Right renal pelvis (tissue), 4 donors: ENCODE results near the gene SLC4A5. TPM values are rescaled to one million over a fixed set of nuclear protein-coding genes. Genes with fewer than 3 reads are reported as not detected.
"Not testable (repeated sequence)": the region's sequence is repeated elsewhere in the genome, so short reads cannot be mapped to it uniquely, and the experiment has no call there.

Experiments used
- DNase-seq, 4 donors: peaks; one replicate each; pipeline ENCODE4 v3.0.0-alpha.2; 2013; ENCODE audit warnings: low read depth in 4 of 4, low spot score in 3 of 4, missing footprints in 1 of 4
- polyA plus RNA-seq, 4 donors: library from polyadenylated mRNA; unstranded; fragments of 120-200 nt; gene quantifications; one replicate each; pipeline ENCODE4 v1.2.1, GENCODE V29; 2013; ENCODE audit not compliant: insufficient read length in 4 of 4

SLC4A5 gene
- polyA plus RNA-seq, 4 donors = 1.8 to 3.1 (median 2.3) TPM

DNA sequence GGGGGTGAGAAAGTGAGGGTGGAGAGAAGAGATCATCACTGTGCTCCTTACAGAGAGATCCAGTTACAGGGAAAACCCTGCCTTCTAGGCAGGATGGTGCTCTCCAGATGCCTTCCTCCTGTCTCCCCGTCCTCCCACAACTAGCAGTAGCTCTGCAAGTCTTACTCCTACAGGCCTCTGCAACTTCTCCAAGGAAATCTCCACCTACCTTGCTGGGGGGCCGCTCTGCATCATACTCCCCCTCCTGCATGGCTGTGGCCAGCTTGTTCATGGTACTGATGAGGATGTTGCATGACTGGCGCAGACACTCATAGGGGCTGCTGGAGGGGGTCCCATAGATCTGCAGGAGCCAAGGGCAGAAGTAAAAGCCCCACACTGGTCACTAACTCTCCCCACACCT is 22.8 kb upstream of the SLC4A5 start:
- no peak for DNase-seq

- no peak for DNase-seq
Measured at GRCh38 chr2:74364533-74365505, 21.6 kb upstream of the SLC4A5 start.

GRCh38 chr2:74361327-74361726 is 18.1 kb upstream of the SLC4A5 start:
- no peak for DNase-seq

DNA sequence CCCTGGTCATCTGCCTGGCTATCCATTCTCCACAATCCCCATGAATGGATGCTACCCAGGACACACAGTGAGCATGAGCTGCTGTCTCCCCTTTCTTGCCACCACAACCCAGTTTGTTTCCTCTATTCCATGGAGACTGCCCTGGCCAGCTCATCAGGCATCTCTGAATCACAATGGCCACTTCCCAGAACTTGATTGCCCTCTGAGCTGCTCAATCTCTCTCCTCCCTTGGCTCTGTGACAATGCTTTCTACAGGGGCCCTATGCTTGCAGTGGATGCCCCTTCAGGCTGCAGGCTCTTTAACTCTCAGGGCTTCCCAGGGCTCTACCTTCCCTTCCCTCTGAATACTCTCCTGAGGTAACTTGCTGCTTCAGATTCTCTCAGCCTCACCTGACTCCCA is 14.4 kb upstream of the SLC4A5 start:
- DNase-seq = no peak

DNA sequence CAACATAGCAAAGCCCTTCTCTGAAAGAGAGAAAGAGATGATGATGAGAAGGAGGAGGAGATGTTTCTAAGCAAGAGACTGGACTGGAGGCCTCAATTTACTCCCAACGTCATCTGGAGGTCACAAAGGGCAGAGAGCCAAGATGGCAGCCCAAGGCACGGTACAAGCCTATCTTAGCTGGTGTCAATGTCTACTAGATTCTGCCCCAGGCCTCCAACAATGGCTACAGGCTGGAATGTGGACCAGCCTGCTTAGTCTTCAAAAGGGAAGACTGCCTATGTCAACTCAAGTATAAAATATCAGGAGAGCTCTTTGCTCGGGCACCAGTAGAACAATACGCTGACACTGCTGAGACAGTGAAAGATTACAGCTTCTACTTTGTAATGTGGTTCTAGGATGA is 6.7 kb upstream of the SLC4A5 start:
- no peak for DNase-seq

DNA sequence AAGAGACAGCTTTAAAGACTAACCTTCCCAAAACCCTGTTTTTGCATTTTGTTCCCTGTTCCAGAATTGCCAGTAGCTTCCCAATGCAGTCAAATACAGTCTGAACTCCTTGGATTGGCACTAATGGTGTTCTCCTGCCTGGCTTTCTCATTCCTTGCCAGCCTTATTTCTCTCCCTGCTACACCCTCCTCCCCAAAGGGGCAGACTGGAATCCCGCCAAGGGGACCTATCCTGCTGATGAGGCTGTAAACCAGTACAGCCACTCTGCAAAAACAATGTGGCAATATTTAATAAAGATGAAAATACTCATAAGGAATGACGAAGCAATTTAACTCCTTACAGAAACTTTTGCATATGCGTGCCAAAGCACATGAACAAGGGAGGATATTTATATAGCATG is 4.5 kb upstream of the SLC4A5 start:
- DNase-seq = no peak

DNA sequence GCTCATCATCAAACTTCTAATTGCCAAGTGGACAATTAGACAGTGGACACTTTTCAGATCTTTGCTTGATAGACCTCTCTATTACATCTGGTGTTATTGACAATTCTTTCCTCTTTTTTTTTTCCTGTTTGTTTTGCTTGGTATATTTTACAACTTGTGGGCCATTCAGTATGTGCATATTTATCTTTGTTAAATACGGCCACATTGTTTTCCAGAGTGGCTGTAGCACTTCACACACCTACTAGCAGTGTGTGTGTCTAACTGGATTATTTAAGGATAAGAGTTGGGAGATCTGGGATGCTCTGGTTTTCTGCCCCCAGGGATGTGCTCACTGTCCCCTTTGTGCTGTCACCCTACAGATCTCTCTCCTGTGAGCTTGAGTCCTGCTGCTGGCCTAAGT is 4.1 kb upstream of the SLC4A5 start:
- DNase-seq = no peak

- no peak for DNase-seq
Measured at GRCh38 chr2:74345272-74345943, 2.2 kb upstream of the SLC4A5 start.

GRCh38 chr2:74336227-74336626 is 7.0 kb downstream of the SLC4A5 start:
- not testable (repeated sequence) for DNase-seq

DNA sequence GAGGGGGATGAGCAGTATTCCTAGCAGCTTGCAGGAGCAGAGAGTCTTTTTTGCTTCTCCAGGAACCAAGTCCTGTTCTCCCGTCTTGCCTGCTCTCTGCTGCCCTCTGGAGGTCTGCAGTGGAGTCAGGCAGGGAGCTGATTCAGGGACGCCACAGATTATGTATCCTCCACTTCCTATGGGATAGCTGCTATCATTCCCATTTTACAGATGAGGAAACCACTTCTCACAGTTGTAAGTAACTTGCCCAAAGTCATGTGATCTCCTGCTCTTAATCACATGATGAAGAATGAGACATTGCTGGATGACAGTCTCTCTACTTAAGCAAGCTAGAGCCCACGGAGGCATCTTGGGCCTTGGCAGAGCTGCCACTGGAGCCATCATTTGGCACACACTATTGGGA is 8.3 kb downstream of the SLC4A5 start:
- peak; percentile 43 to 64 (median 54) for DNase-seq

- DNase-seq = no peak
Measured at GRCh38 chr2:74333896-74334586, 9.2 kb downstream of the SLC4A5 start.

- DNase-seq = peak in 1 of 4 donors; percentile 4
Measured at GRCh38 chr2:74333175-74333574, 10.0 kb downstream of the SLC4A5 start.

DNA sequence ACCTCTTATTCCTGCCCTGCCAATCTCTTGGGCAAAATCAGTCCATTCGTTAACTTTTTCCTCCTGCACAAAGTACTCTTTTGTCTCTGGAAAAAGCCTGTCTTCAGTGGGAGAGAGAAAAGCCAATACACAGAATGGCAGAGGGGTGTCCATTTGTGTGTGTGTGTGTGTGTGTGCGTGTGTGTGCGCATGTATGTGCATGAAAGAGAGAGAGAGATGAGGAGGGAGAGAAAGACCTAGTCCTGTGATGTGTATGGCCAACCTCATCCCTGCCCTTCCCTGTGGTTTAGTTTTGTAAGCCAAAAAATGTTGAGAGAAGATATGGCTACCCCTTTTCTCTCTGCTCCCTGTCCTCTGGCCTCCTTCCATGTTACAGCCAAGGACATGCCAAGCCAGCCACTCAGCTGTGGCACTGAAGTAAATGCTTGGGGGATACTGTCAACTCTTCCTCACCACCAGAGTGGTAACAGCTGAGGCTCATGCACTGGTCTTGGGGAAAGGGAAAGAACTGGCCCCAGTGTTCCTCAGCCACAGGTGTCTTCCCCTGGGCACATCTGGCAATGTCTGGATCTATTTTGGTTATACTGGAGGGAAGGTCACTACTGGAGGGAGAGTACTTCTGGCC is 10.6 kb downstream of the SLC4A5 start:
- no peak for DNase-seq

GRCh38 chr2:74328573-74328972 is 14.6 kb downstream of the SLC4A5 start:
- DNase-seq = no peak

DNA sequence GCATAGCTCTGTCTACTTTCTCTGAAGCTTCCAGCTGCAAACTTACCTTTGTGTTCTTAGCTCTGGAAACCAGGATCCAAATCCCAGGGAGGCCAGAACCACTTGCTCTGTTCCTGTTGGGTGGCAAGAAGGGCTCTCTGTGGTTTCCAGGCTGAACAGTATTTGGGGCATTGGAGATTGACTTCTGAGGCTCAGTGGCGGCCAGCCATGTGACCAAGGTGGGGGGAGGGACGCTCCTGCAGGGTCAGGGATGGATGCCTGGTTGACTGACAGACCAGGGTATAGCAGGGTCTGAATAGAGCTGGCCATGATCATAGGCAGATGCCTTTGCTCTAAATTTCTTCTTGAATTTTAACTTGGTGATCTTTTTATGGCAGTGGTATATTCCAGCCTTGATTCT is 15.1 kb downstream of the SLC4A5 start:
- DNase-seq = no peak

- no peak for DNase-seq
Measured at GRCh38 chr2:74327627-74328026, 15.6 kb downstream of the SLC4A5 start.

DNA sequence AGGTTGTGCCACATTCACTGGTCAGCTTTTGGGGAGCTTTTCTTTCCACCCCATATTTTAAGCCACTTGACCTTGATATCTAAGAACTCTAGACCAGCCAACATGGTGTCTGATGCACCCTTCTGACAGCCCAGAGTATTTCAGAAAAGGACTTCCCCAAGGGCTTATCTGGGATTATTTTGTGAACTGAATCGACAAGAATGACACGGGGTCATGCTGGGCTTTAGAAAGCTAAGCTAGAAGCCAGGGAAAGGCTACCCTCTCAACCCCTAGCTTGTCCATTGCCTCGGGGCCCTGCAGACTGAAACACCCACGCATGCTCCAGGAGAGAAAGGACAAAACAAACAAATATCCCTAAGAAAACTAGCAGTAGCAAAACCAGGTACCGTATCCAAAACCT is 16.0 kb downstream of the SLC4A5 start:
- DNase-seq = no peak

DNA sequence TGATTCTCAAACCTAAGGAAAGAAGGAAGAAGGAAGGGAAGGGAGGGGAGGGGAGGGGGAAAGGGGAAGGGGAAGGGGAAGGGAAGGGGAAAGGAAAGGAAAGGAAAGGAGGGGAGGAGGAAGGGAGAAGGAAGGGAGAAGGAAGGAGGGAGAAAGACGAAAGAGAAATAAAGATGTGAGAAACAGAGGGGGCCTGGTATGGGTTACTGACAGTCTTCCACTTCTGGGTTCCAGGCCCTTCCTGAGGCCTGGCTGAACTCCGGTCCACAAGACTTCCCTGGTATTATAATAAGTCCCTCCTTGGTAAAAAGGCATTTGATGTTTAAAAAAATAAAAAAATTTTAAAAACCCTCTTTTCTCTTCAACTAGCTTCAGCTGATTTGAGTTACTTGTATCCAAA is 17.4 kb downstream of the SLC4A5 start:
- DNase-seq = no peak

GRCh38 chr2:74321737-74322136 is 21.5 kb downstream of the SLC4A5 start:
- no peak for DNase-seq

DNA sequence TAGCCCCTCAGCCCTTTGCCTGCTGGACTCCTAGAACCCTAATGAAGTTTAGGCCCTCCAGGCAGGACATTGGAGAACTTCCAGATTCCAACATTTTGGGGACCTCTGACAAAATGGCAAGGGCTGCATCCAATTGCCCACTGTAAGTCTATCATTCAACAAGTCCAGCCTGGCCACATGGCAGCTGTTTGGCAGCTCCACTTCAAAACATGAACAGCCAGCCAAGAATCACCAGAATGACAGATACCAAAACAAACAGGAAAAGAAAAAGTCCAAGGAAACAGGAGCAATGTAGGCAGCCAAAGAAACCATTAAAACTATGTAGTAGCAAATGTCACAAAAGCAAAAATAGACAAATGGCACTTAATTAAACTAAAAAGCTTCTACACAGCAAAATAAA is 25.5 kb downstream of the SLC4A5 start:
- DNase-seq = no peak
